Esophagus mucosa (tissue), 1 donor: ENCODE data around the gene YIPF5. TPM values are rescaled to one million over a fixed set of nuclear protein-coding genes. Genes with fewer than 3 reads are reported as not detected.
A peak's percentile ranks its signal among the peaks of the same experiment; 100 is the strongest.

Experiments
- ATAC-seq: fragments of 200-7000 bp; cut with Tn5 transposase; one replicate; pipeline ENCODE4 v1.9.1; 2020
- total RNA-seq: library from RNA; stranded (reverse); gene quantifications from one replicate; pipeline ENCODE4 v1.2.4, GENCODE V29; 2023
- donor health status: DM: yes; HTN: yes; CAD: no.

YIPF5 gene
- total RNA-seq, 1 donor from 2014 or later = 28.8 TPM

DNA sequence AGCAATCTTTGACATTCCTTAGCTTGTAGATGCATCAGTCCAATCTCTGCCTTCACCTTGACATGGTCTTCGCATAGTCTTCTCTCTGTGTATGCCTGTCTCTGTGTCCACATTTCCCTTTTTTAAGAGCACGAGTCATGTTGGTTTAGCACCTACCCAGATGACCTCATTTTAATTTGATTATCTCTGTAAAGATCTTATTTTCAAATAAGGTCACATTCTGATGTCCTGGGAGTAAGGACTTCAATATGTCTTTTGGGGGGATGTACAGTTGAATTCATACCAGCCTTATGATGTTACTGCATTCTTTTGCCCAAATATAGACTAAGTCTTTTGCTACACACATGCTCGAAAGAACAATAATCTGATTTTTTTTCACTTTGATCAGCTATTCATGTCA lies 7.1 kb upstream of the YIPF5 start:
- no peak for ATAC-seq

- ATAC-seq = no peak
These were observed 3.3 kb upstream of the YIPF5 start for GRCh38 chr5:144173766-144174165.

GRCh38 chr5:144169904-144170275 lies 569 bp downstream of the YIPF5 start:
- peak; percentile 2 for ATAC-seq

DNA sequence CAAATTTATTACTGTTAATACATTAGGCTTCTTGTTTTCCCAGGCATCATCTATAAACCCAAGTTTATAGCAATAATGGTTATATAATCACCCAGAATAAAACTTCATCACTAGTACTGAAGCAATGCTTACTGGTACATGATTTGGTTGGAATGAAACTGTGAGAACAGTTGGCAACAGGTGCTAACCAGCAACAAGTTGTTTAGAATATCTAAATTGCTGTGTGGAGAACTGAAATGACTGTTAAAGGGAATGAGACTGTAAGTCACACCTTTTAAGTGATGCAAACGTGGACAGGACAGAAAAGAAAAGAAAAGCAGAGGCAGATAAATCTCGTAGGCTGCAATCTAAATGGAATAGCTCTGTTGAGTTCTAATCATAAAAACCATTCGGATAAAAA lies 2.5 kb downstream of the YIPF5 start:
- ATAC-seq = no peak

- no peak for ATAC-seq
These were observed 3.8 kb downstream of the YIPF5 start for GRCh38 chr5:144166696-144167095.

DNA sequence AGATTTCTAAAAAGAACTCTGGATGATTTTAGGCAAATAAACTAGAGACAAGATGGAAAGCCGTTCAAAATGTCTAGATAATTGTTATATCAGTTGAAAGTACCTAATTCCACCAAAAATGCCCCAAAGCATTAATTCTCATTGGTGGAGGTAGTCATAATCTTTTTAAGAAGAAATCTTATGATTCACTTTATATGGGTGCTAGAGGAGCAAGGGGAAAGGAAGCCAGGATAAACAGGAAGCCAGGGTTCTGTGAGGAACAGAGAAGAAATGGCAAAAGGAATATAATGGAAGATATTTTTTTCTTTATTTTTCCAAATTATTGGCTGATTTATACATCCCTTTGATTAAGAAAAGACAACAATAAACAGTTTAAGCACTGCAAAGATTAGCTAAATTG lies 7.8 kb downstream of the YIPF5 start:
- ATAC-seq = no peak

DNA sequence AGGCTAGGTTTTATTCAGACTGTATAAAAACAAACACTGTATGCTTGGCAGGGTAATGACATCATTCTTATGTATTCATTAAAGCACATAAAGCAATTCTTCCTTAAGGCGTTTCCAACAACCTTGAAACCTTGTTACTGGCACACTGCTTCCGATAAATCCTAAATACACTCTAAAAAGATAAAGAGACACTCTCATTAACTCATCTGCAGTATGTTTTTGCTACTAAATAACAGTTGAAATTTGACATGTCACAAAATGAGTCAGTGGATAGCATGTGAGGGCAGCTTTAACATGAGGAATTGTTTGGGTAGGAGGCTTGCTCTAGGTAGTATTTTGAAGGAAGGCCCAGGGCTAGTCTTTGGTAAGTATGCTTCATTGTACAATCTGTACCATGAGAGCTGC lies 13.7 kb downstream of the YIPF5 start:
- ATAC-seq = peak; percentile 68

- no peak for ATAC-seq
These were observed 19.4 kb downstream of the YIPF5 start for GRCh38 chr5:144151026-144151425.

DNA sequence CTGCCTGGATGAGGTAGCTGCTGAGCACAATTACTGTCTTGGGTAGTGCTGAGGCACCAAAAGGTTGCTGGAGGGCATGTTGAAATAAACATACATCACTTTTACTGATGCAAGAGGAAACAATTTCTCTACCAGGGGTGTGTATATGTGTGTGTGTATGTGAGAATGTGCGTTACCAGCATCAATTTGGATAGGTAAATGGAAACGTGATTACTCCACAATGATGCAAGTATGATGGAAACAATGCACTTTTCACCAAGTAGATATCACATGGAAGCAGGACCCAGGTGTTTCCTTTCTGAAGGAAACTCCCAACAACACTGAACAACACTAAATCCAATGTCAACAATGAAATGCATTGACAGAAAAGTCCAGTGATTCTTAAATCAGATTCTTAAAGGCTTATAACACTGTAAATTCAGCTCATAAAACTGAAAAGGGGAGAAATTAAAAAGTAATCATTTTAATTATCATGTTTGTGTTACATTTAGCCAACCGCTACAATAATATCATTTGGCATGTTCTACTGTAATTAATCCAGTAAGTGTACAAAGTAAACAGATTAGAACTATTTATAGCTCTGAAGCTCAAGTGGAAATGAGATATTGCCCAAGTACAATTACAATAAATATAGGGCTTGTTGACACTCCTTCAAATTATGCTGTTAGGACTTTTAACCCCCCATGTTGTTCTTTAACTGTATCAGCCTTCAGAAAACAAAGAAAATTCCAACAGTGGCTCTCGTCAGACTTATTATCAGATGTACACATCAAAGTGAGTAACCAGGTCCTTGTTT lies 25.3 kb downstream of the YIPF5 start:
- ATAC-seq = no peak

DNA sequence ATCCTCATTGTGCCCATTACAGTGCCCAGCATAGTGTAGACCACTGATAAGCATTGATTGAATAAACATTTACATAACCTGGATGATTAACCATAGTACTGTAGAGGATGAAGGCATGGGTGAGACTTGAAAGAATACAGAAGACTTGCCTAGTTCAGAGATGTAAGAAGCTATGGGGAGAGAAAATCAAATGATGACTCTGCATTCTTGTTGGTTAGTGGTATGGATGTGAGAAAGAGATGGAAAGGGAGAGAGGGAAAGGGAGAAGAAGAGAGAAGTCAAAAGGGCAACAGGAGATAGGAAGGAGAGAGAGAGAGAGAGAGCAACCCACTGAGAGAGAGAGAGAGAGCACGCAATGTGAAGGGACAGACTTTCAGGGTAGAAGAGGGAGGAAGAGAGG lies 26.8 kb downstream of the YIPF5 start:
- ATAC-seq = no peak

DNA sequence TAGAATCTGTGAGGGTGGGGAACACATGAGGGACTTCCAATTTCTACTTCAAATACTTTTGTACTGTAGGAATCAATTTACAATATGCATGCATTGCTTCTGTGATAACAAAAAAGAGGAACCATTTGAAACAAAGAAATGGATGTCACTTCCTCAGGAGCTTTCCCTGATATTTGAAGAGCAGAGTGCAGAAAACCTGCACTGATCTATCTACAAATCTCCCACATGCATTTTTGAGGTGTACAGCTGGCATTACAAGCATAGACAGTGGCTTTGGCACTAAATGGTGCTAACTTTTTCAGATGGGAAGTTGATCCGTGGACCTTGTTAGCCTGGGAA lies 27.7 kb downstream of the YIPF5 start:
- no peak for ATAC-seq

GRCh38 chr5:144142139-144142823 lies 28.2 kb downstream of the YIPF5 start:
- peak; percentile 77 for ATAC-seq

GRCh38 chr5:144141585-144141984 lies 28.9 kb downstream of the YIPF5 start:
- ATAC-seq = no peak

- no peak for ATAC-seq
These were observed 30.9 kb downstream of the YIPF5 start for GRCh38 chr5:144139586-144139985.

GRCh38 chr5:144135113-144135762 lies 35.2 kb downstream of the YIPF5 start:
- ATAC-seq = no peak

GRCh38 chr5:144134194-144134826 lies 36.1 kb downstream of the YIPF5 start:
- no peak for ATAC-seq

GRCh38 chr5:144133050-144133633 lies 37.3 kb downstream of the YIPF5 start:
- no peak for ATAC-seq

GRCh38 chr5:144131261-144131660 lies 39.2 kb downstream of the YIPF5 start:
- no peak for ATAC-seq

DNA sequence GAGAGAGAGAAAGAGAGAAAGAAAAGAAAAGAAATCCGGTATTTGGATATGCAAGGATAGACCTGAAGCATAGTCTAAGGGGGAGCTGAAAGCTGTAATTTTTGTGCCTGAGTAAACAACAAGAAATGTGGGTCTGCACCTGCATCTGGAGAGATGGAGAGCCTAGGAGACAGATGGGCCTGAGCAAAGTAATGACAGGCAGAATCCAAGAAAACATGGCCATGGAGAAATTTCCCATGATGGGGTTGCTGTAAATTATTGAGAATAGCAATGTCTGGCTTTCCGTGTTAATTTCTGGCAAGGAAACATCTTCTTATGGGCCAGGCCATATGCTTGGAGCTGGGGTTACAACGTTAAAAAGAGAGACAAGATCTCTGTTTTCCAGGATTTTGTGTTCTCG lies 40.2 kb downstream of the YIPF5 start:
- no peak for ATAC-seq

DNA sequence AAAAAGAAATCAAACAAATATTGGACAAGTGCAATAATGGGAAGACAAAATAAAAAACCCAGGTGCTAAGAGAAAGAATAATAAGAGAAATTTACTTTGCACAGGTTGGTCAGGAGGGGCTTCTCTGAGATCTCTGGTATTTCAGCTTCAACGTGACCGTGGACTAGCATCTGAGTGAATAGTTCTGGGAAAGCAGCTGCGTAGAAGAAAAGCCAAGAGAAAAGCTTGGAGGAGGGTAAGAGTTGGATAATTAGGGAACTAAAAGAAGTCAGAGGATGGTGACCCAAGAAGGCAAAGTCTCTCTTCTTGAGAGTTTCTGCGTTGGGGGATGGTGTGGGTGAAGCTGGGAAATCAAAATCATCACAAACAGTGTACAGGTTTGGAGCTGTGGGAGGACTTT lies 41.6 kb downstream of the YIPF5 start:
- ATAC-seq = no peak

GRCh38 chr5:144126707-144127106 lies 43.8 kb downstream of the YIPF5 start:
- ATAC-seq = no peak

DNA sequence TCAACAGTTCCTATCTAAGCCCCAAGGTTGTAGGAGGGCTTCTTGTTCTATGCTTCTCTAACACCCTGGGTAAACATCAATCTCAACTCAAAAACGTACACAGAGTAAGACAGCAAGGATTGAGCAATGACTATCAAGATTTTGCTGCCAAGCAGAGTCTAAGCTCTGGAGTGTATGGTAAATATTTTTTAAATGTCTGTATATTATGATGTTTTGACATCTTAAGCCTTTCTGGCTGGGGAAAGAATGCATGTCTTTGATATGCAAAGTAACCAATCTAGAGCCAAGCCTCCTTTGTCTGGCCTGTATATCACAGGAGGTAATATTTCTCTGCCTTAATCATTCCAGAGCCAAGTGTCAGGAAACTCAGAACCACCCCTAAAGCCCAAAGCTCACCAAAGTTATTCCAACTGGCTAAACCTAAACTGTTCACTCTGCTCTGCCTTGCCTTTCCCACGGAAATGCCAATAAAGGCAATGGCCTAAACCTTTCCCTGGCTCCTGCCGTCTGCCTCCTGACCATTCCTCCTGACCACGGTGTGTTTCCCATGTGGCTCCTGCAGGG lies 45.2 kb downstream of the YIPF5 start:
- peak; percentile 50 for ATAC-seq

DNA sequence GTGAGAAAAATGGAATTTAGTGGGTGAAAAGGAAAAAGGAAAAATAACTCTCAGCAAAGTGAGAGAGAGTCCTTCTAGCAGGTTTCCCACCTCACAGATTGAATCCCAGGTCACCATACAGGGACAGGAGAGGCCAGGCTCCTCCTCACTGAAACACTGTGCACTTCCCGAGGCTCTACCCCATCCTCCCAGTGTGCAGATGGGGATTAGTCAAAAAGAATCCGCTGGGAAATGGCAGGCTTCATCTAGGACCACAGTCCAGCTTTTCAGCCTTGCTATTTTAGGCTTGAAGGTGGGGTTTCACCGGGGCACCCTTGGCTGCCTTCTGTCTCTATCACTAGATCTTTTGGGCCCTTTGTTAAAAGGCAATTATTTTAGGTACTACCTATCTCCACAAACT lies 47.8 kb downstream of the YIPF5 start:
- no peak for ATAC-seq
